ENCODE data around the gene PTDSS2.

GRCh38 chr11:531919-532526, 81.9 kb downstream of the PTDSS2 start:
- TF ChIP-seq CTCF (conservative IDR thresholded peaks at IDR 0.05; ENCODE audit: low read depth, low read length), result no peak
- no peak for TF ChIP-seq EZH2 (IDR thresholded peaks at IDR 0.05; ENCODE audit: borderline replicate concordance, low read depth, low read length, poor library complexity, severe bottlenecking)

Measured in A673 (cell line).